ENCODE data around the gene RCSD1.
A peak's percentile ranks its signal among the peaks of the same experiment; 100 is the strongest.

RCSD1 gene

GRCh38 chr1:167693425-167694045 lies 63.5 kb downstream of the RCSD1 start:
- no peak for FAIRE-seq

- no peak for FAIRE-seq
Observed at GRCh38 chr1:167694691-167695090, 64.7 kb downstream of the RCSD1 start.

- FAIRE-seq: no peak
Observed at GRCh38 chr1:167695147-167695546, 65.1 kb downstream of the RCSD1 start.

- no peak for FAIRE-seq
Observed at GRCh38 chr1:167695756-167696561, 65.9 kb downstream of the RCSD1 start.

GRCh38 chr1:167697667-167698141 lies 67.7 kb downstream of the RCSD1 start:
- FAIRE-seq: no peak

GRCh38 chr1:167698313-167698712 lies 68.3 kb downstream of the RCSD1 start:
- FAIRE-seq: no peak

- FAIRE-seq: no peak
Observed at GRCh38 chr1:167701510-167701909, 71.5 kb downstream of the RCSD1 start.

GRCh38 chr1:167703557-167703956 lies 73.5 kb downstream of the RCSD1 start:
- FAIRE-seq: no peak

- FAIRE-seq: no peak
Observed at GRCh38 chr1:167704715-167705114, 74.7 kb downstream of the RCSD1 start.

- no peak for FAIRE-seq
Observed at GRCh38 chr1:167705250-167705649, 75.2 kb downstream of the RCSD1 start.

- FAIRE-seq: no peak
Observed at GRCh38 chr1:167706363-167706762, 76.3 kb downstream of the RCSD1 start.

- FAIRE-seq: no peak
Observed at GRCh38 chr1:167706931-167707877, 77.2 kb downstream of the RCSD1 start.

GRCh38 chr1:167707942-167708341 lies 77.9 kb downstream of the RCSD1 start:
- no peak for FAIRE-seq

- no peak for FAIRE-seq
Observed at GRCh38 chr1:167708940-167709389, 78.9 kb downstream of the RCSD1 start.

GRCh38 chr1:167710836-167711235 lies 80.8 kb downstream of the RCSD1 start:
- no peak for FAIRE-seq

GRCh38 chr1:167711797-167712196 lies 81.8 kb downstream of the RCSD1 start:
- no peak for FAIRE-seq

GRCh38 chr1:167713330-167714081 lies 83.5 kb downstream of the RCSD1 start:
- FAIRE-seq: no peak

- FAIRE-seq: no peak
Observed at GRCh38 chr1:167714098-167714438, 84.0 kb downstream of the RCSD1 start.

GRCh38 chr1:167714439-167715156 lies 84.6 kb downstream of the RCSD1 start:
- FAIRE-seq: peak; percentile 39

GRCh38 chr1:167715157-167715999 lies 85.3 kb downstream of the RCSD1 start:
- peak; percentile 25 for FAIRE-seq

- FAIRE-seq: no peak
Observed at GRCh38 chr1:167716000-167716271, 85.9 kb downstream of the RCSD1 start.
